ENCODE data around the gene FCER2.
A peak's percentile ranks its signal among the peaks of the same experiment; 100 is the strongest.

The FCER2 gene

DNA sequence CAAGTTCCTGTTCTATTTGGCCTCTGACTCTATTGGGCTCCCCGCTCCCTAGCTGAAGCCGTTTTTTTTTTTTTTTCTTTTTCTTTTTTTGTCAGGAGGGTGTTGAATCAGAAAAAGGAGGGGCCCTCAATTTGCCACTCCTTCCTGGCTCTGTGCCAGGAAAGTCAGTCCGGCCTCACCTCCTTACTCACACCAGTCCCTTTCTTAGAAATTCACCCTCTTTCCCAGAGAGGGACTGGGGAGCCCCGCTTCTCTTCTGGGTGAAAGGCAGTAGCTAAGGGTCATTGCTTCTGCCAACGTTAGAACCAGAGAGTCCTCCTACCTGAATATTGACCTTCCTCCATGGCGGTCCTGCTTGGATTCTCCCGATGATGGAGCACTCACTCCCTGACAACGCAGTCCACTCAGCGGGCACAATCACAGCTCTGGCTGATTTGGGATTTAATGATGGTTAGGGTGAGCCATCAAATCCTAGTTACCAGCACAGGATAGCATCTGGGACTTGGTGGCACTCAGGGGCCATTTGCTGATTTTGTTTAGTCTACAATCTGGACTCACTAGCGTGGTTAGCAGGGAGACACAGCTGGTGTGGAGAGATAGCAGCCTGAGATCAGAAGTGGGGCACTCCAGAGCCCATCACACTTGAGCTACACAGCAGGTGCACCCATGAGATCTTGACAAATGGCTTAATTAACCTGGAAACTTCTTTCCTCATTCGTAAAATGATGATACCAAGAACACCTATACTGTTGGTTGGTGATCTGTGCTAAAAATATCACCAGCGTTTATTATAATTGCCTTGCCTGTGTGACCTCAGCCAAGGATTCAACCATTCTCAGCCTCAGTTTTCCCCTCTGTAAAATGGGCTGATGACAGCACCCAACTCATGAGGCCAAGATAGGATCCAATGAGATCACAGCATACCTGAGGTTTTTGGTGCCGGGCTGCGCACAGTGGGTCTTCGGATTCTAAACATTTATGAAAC, 2.2 kb downstream of the FCER2 start:
- DNase-seq (ENCODE audit: low spot score), result no peak

DNA sequence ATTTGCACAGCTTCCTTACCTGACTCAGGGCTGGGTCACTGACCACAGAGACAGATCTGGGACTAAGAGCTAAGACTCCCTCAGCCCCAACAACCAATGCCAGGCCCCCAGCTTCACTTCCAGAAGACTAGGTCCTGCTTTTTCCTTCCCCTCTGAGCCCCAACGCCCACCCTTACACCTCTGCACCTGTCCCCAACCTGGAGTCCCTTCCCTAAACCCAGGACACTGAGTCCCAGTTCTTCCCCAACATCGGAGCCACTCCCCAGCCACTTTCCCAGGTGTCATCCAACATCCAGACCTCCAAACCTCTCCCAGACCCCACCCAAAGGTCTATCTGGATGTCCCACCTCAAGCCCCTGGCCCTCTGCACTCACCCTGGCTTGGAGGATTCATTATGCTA, 2.9 kb downstream of the FCER2 start:
- DNase-seq (ENCODE audit: low spot score), result no peak

DNA sequence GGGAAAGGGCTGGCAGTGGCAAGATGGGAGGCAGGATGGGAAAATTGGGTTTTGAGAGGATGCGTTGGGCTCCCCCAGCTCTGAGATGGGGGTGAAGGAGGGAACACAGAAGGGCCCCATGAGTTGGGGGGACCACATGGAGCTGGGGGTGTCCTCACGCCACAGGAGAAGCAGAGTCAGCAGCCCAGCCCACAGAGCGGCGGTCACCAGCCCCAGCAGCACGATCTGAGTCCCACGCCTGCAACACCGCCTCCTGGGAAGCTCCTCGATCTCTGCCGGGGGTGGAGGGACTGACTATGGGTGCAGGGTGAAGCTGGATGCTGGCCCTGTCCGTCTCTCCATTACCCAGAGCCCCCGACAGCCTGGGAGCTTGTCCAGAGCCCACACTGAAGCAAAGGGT, 3.3 kb downstream of the FCER2 start:
- no peak for DNase-seq (ENCODE audit: low spot score)

DNA sequence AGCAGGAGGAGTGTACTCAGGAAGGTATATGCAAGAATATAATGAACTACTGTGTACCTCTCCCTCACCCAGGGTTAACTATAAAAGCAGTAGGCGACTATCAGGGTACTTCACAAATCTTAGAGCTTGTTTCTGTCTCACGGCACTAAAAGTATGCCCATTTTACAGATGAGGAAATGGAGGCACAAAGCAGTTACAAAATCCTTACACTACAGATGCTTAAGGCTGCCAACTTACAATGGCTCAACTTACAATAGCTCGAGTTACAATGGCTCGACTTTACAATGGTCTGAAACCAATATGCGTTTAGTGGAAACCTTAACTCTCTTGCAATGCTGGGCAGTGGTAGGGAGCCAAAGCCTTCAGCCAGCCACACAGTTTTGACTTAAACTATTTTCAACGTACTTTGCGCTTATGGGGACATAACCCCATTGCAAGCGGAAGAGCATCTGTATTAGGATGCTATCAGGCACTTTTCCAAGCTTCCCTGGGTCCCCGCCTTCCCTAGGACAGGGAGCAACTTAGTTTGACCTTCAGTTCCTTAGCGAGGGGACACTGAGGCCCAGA, 4.1 kb downstream of the FCER2 start:
- DNase-seq (ENCODE audit: low spot score), result no peak

DNA sequence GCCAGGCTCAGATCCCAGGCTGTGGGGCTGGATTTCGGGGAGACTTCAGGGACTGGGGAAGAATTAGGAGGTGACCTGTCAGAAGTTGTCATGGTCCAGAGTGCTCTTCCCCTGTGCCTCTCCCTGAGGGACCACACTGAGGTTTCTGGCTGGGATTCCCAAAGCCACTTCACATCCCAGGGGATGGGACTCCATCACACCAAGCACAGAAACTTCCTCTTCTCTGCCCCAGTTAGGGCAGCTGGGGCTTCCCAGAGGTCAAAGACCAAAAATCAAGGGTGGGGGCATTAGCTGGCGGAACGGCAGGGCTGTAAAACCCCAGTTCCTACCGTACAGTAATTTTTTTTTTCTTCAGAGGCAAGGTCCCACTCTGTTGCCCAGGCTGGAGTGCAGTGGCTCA, 7.4 kb downstream of the FCER2 start:
- DNase-seq (ENCODE audit: low spot score), result no peak

DNA sequence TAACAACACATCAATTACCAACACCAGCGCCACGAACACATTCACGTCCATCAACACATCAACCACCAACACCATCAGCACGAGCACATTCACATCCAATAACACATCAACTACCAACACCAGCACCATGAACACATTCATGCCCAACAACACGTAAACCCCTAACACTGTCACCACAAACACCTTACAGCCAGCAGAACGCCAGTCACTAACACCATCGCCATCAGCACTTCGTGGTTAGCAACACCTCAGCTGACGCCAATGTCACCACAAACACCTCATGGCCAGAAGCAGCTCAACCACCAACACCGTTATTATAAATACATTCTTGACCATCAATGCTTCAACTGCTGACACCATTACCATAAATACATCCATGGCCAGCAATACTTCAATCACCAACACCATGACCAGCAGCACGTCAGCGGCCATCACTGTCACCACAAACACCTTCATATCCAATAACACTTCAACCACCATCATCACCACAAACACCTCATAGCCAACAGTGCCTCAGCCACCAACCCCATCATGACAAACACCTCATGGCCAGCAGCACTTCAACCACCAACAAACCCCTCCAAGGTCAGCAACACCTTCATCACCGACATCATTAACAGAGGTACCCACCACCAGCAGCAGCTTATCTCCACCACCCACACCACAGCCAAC, 9.4 kb downstream of the FCER2 start:
- DNase-seq (ENCODE audit: low spot score), result no peak

DNA sequence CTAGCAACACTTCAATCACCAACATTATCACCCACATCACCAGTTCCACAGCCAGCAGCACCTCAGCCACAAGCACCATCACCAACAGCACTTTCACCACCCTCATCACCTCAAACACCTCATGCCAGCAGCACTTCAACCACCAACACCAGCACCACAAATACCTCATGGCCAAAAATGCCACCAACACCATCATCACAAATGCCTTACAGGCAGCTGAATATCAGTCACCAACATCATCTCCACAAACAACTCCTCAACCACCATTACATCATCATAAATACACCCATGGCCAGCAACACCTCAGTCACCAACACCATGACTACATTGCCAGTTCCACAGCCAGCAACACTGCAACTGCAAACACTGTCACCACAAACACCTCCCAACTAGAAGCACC, 10.4 kb downstream of the FCER2 start:
- no peak for DNase-seq (ENCODE audit: low spot score)

DNA sequence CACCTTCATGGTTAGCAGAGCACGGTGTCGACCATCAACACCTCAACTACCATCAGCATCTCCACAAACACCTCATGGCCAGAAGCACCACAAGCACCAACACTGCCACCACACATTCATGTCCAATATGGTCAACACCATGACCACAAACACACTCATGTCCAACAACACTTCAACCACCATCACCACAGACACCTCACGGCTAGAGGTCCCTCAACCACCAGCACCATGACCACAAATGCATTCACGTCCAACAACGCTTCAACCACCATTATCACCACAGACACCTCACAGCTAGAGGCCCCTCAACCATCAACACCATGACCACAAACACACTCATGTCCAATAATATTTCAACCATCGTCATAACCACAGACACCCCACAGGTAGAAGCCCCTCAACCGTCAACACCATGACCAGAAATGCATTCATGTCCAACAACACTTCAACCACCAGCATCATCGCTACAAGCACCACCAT, 11.1 kb downstream of the FCER2 start:
- no peak for DNase-seq (ENCODE audit: low spot score)

DNA sequence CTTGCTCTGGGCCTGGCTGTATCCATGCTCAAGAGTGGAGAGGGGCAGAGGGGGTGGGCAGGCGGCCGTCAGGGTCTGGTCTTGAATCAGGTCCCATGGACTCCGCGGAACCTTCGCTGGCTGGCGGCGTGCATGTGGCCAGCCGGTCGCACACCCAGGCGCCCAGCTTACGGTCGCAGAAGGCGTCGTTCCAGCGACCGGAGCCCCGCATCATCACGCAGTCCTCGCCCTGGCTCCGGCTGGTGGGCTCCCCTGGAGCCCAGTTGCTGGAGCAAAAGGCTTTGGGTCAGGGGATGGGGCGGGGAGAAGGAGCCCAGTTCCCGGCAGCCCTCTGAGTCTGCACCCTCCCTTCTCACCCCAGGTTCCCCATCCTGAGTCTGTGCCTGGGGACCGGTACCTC, 12.8 kb downstream of the FCER2 start:
- DNase-seq (ENCODE audit: low spot score), result no peak

DNA sequence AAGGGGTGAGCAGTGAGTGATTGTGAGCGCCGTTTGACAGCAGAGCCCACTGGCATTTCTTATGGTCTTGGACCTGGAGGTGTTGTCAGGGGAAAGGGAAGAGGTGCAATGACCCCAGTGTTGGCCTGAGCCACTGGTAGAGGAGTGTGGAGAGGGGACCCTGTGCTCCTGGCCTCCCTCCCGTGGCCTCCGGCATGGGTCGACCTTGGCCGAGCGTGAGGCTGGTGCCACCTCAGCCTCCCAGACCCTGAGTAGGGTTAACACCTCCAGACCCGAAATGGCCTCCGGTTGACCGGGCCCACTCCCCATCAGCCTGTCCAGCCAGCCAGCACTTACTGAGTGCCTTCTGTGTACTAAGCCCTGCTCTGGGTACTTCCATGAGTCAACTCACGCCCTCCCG, 14.8 kb downstream of the FCER2 start:
- DNase-seq (ENCODE audit: low spot score), result no peak

DNA sequence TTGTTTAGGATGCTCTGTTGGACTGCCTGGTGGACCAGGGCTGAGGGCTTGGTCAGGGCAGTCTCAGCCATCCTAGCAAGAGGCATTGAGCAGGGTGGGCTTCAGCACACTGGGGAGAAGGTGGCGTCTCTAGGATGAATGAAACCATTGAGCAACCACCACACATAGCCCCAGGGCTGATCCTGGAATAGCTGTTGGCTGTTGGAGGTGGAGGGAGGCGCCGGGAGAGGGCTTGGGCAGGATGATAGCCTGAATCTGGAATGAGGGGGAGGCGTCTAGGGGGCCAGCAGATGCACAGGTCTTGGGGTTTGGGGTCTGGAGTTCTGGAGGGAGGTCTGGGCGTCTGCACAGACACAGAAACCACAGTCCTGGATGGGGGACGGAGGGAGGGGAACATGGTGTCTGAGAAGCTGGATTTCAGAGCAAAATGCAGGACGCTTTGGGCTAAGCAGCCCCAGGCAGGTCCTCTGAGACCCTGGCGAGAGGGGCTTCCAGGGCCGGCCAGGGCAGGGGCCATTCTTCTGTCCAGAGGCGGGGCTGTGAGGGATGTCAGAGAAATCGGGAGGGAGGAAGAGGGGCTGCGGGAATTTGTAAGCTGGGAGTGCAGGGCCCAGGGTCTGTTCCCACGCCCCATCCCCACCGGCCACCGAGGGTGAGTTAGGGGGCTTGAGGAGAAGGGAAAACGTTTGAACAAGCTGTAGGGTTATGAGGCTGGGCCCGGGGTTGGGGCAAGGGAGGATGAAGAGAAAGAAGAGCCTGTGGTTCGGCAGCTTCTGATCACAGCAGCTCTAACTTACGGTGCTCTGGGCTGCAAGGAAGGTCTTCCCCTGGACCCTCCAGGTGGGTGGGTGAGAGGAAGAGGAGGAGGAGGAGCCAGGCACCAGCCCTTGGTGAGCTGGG, 16.1 kb downstream of the FCER2 start:
- DNase-seq (ENCODE audit: low spot score), result no peak

DNA sequence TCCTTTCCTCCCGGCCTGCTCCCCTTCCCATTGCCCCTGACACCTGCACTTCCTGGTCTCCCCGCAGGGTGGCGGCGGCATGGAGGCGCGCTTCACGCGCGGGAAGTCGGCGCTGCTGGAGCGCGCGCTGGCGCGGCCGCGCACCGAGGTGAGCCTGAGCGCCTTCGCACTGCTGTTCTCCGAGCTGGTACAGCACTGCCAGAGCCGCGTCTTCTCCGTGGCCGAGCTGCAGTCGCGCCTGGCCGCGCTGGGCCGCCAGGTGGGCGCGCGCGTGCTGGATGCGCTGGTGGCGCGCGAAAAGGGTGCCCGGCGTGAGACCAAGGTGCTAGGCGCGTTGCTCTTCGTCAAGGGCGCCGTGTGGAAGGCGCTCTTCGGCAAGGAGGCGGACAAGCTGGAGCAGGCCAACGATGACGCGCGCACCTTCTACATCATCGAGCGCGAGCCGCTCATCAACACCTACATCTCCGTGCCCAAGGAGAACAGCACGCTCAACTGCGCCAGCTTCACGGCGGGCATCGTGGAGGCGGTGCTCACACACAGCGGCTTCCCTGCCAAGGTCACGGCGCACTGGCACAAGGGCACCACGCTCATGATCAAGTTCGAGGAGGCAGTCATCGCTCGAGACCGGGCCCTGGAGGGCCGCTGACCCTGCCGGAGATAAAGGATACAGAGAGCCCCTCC, 19.6 kb downstream of the FCER2 start:
- DNase-seq (ENCODE audit: low spot score), result no peak

DNA sequence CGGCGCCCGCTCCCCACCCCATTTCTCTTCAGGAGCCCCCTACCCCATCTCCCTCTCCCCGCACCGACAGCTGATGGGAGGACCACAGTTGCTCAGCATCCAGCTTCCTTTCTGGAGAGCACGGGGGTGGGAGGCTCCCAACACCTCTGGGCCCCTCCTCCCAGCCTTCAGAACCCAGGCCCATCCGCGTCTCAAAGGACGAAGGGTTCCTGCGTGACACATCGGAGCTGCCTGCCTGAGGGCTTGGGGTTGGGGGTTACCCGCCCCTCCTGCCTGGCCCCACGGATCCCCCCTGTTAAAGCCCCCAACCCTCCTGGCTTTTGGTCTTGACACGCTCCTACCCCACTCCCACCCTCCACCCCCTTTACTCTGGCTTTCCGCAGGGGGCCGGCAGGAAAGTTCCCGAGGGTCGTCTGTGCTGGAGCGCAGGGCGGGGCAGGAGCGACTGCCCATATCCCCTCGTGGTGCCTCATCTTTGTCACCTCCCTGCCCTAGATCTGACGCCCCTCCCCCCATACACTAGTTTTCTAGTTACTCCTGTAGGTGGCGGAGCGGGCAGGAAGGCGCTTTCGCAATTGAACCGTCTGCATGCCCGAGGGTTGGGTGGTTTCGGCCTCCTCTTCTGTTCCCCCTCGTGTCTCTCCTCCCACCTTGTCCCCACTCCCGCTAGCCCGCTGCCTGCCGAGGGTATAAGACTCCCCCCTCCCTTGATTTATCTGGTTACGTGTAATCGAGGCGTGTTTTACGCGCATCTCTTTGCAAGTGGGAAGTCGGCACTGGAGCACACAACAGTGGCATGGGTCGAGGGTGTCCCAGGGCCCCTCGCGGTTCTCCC, 20.4 kb downstream of the FCER2 start:
- peak; percentile 47 for DNase-seq (ENCODE audit: low spot score)

DNA sequence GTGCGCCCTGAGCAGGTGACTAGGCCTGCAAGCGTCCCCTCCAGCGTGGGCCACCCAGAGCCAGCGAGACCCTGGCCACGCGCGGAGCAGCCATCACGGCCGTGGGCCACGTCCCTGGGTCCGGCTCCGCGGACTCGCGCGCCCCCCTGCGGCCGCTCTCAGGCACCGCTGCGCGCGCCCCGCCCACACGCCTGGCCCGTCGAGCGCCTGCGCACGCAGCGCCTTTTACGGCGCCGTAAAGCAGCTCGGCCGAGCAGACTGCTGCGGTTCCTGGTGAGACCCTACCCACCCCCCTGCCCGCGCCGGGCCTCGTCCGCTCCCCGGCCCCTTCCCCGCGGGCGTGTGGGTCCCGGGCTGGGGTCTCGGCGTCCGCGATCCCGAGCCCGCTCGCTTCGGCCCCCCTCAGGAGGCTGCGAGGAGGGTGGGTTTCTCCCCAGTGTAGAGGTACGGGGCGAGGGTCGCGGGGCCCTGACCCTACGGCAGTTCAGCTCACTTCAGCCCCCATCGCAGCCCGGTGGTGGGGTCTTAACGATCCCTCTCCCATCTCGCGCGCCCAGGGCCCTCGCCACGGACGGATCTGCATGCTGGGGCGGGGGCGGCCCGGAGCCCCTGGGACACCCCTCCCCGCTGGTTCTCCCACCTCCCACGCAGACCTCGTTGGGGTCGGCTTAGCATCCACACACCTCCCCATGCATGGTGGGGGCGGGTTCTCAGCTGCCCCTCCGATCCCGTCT, 21.2 kb downstream of the FCER2 start, which contains the start of gene TRAPPC5:
TRAPPC5 (plus strand) TSS at position 228 of the 734 bp plus-strand sequence. CDS start 1,421 bp downstream, outside the sequence.
- DNase-seq (ENCODE audit: low spot score), result peak; percentile 75

DNA sequence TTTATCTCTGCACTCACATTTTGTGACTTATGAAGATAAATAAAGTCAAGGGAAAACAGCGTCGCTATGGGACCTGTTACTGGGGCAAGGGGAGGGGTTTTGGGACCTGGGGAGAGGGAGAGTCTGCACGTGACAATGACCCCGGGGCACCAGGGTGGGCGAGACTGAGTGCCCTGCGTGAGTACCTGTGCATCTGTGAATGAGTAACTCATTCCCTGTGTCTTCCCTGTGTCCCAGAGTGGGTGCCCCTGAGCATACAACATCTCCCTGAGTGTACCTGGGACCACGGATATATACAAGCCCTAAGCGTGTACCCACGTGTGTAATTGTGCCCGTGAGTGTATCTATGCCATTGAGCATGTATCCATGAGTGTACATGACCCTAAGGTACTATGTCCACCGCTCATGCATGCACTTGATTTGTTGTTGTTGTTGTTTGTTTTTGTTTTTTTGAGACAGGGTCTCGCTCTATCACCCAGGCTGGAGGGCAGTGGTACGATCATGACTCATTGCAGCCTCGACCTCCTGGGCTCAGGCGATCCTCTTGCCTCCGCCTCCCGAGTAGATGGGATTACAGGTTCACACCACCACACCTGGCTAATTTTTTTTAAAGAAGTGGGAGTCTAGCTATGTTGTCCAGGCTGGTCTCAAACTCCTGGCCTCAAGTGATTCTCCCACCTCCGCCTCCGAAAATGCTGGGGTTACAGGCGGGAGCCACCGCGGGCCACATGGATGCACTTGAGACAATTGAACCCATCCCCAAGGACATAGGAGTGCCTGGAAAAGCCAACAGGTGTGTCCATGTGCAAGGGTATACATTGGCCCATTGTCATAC, 21.9 kb downstream of the FCER2 start:
- DNase-seq (ENCODE audit: low spot score), result no peak

DNA sequence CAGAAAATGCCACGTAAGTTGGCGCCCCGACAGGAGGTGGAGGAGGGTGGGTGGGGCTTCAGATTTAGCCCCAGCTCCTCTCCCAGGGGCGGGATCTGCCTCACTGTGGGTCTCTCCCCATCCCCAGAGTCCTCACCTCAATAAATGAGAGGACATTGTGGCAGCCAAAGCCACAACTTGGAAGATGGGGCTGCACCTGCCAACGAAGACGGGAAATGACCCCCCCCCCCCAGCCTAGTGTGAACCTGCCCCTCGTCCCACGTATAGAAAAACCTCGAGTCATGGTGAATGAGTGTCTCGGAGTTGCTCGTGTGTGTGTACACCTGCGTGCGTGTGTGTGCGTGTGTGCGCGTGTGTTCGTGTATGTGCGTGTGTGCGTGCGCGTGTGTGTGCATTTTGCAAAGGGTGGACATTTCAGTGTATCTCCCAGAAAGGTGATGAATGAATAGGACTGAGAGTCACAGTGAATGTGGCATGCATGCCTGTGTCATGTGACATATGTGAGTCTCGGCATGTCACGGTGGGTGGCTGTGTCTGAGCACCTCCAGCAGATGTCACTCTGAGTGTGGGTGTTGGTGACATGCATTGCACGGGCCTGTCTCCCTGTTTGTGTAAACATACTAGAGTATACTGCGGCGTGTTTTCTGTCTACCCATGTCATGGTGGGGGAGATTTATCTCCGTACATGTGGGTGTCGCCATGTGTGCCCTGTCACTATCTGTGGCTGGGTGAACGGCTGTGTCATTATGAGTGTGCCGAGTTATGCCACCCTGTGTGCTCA, 22.8 kb downstream of the FCER2 start:
- DNase-seq (ENCODE audit: low spot score), result no peak

DNA sequence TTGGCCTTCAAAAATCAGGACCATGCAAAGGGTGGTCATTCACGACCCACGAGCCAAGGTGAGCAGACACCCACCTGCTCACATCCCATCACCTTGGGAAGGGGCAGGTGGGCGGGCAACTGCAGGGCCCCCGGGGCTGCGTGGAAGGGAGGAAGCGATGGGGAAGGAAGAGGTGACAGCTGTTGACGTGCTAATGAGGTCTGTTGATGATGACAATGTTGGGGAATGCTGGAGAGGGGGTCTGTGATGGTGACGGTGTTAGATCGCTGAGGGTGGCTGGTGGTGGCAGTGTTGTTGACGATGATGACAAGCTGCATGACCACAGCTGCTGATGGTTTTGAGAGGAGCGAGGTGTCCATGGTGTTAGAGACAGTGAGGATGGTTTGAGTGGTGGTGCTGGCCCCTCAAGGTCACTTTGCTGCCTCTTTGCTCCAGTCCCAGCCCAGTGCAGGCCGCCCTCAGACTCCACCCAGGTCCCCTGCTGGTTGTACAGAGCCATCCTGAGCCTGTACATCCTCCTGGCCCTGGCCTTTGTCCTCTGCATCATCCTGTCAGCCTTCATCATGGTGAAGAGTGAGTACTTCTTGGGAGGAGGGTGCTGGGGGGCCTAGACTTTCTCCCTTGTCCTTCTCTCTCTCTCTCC, 24.1 kb downstream of the FCER2 start:
- DNase-seq (ENCODE audit: low spot score), result no peak
